Smooth muscle cell (in vitro differentiated cells): ENCODE results near the gene PLOD1. TPM values are rescaled to one million over a fixed set of nuclear protein-coding genes. Genes with fewer than 3 reads are reported as not detected.
"Not testable (repeated sequence)": the region's sequence is repeated elsewhere in the genome, so short reads cannot be mapped to it uniquely, and the experiment has no call there.

Experiments
- DNase-seq: peaks from one replicate; lab custom pipeline; 2025; ENCODE audit not compliant: unreplicated experiment; lab: John Stamatoyannopoulos, UW
- H2AFZ ChIP-seq: fragments of 200-600 bp; sonication (generic); 2 replicates; pipeline ENCODE4 v1.6.0; 2016; ENCODE audit warnings: antibody characterized with exemption, low read depth, mild to moderate bottlenecking
- H3F3A ChIP-seq: fragments of 200-600 bp; sonication (generic); 2 replicates; pipeline ENCODE4 v1.6.0; 2017; ENCODE audit warnings: antibody characterized with exemption, low read depth
- H3K27ac ChIP-seq: fragments of 200-600 bp; sonication (generic); 2 replicates; pipeline ENCODE4 v1.5.1; 2016; ENCODE audit warnings: low read depth, mild to moderate bottlenecking
- H3K27me3 ChIP-seq: fragments of 200-600 bp; sonication (generic); 2 replicates; pipeline ENCODE4 v1.6.1; 2016; ENCODE audit warnings: low read depth, mild to moderate bottlenecking
- H3K36me3 ChIP-seq: fragments of 200-600 bp; sonication (generic); 2 replicates; pipeline ENCODE4 v1.5.1; 2016; ENCODE audit warnings: low read depth
- H3K4me1 ChIP-seq: fragments of 200-600 bp; sonication (generic); 2 replicates; pipeline ENCODE4 v1.5.1; 2016; ENCODE audit warnings: low read depth
- H3K4me2 ChIP-seq: fragments of 200-600 bp; sonication (generic); 2 replicates; pipeline ENCODE4 v1.6.0; 2016; ENCODE audit warnings: mild to moderate bottlenecking
- H3K4me3 ChIP-seq: fragments of 200-600 bp; sonication (generic); 2 replicates; pipeline ENCODE4 v1.5.1; 2016; ENCODE audit warnings: mild to moderate bottlenecking
- H3K79me2 ChIP-seq: fragments of 200-600 bp; sonication (generic); 2 replicates; pipeline ENCODE4 v1.6.0; 2016; ENCODE audit warnings: low read depth, mild to moderate bottlenecking
- H3K9ac ChIP-seq: fragments of 200-600 bp; sonication (generic); 2 replicates; pipeline ENCODE4 v1.6.0; 2016; ENCODE audit warnings: low read depth
- H3K9me3 ChIP-seq: fragments of 200-600 bp; sonication (generic); replicated peaks from 2 replicates; pipeline ENCODE4 v1.5.1; 2016; ENCODE audit warnings: low read depth
- H4K20me1 ChIP-seq: fragments of 200-600 bp; sonication (generic); 2 replicates; pipeline ENCODE4 v1.6.0; 2016; ENCODE audit warnings: low read depth
- CTCF ChIP-seq: fragments of 200-600 bp; sonication (generic); IDR thresholded peaks from 2 replicates; pipeline ENCODE4 v1.5.1; 2017; ENCODE audit warnings: borderline replicate concordance, mild to moderate bottlenecking, antibody characterized with exemption; ENCODE audit not compliant: insufficient read depth, poor library complexity, severe bottlenecking
- WGBS: methylation state at CpG from one replicate; pipeline ENCODE4 v1.1.7; 2016; ENCODE audit warnings: low lambda C conversion rate; 5-methylcytosine and 5-hydroxymethylcytosine counted together
- polyA plus RNA-seq: library from polyadenylated mRNA; unstranded; fragments of >200 nt; fragmentation: Nextera tagmentation; extraction: Ambion mirVana; gene quantifications from 2 replicates; pipeline ENCODE4 v1.2.1, GENCODE V29; 2016
- total RNA-seq: library from RNA; depleted of rRNA; stranded (reverse); fragments of >200 nt; gene quantifications from 2 replicates; pipeline ENCODE4 v1.2.3, GENCODE V29; 2014

Gene PLOD1
- total and polyA plus RNA-seq, 2 experiments from 2014 or later: 292 to 559 TPM

- H4K20me1 ChIP-seq: peaks cover 40% of the 10 kb centered on the region
- TF ChIP-seq CTCF: no peak
- 39% methylated on average over 2 of the region's 2 CpGs for WGBS
- H3K4me2 ChIP-seq: peak overlapping the region; percentile 84
- peak overlapping the region; percentile 68 for H3K9ac ChIP-seq
- H3K27ac ChIP-seq: no peak overlapping the region
- H3K4me1 ChIP-seq: peaks cover 4% of the 10 kb centered on the region
- H3F3A ChIP-seq: no peaks in the 10 kb centered on the region
- peaks cover 52% of the 10 kb centered on the region for H3K79me2 ChIP-seq
- no peaks in the 10 kb centered on the region for H3K36me3 ChIP-seq
- no peaks in the 10 kb centered on the region for H3K27me3 ChIP-seq
- no peak for DNase-seq
- H3K4me3 ChIP-seq: peak overlapping the region; percentile 70
- H3K9me3 ChIP-seq: no peaks in the 10 kb centered on the region
- peak overlapping the region; percentile 84 for H2AFZ ChIP-seq
Measured at GRCh38 chr1:11935057-11935412, 518 bp downstream of the PLOD1 start.

- Histone ChIP-seq H3K79me2 (peaks cover 58% of the 10 kb centered on the region), H4K20me1 (peaks cover 47% of the 10 kb centered on the region), H3K4me2 (peak overlapping the region; percentile 84), H3K4me3 (peak overlapping the region; percentile 70)
- not testable (repeated sequence) for H3K9me3 ChIP-seq, DNase-seq, H2AFZ ChIP-seq, H3K36me3 ChIP-seq, H3K9ac ChIP-seq, H3K27ac ChIP-seq, H3F3A ChIP-seq, H3K27me3 ChIP-seq, H3K4me1 ChIP-seq
- WGBS: 96% methylated on average over 10 of the region's 10 CpGs
Measured at GRCh38 chr1:11935733-11936132, 1.2 kb downstream of the PLOD1 start.

- Histone ChIP-seq H3K9me3 (no peaks in the 10 kb centered on the region), H3K4me1 (peaks cover 3% of the 10 kb centered on the region), H3K4me2 (peak overlapping the region; percentile 31), H3K27me3 (no peaks in the 10 kb centered on the region), H2AFZ (no peak overlapping the region), H3K27ac (no peak overlapping the region), H3K4me3 (no peak overlapping the region), H3F3A (peaks cover 5% of the 10 kb centered on the region), H3K79me2 (peaks cover 70% of the 10 kb centered on the region), H4K20me1 (peaks cover 79% of the 10 kb centered on the region), H3K9ac (no peak overlapping the region), H3K36me3 (no peaks in the 10 kb centered on the region)
- TF ChIP-seq CTCF: no peak
- 80% methylated on average over 12 of the region's 15 CpGs for WGBS
- no peak for DNase-seq
Measured at GRCh38 chr1:11938722-11939526, 4.4 kb downstream of the PLOD1 start.

- H3F3A ChIP-seq, H3K4me2 ChIP-seq, H3K36me3 ChIP-seq, H3K4me1 ChIP-seq, H3K27me3 ChIP-seq, H3K27ac ChIP-seq, DNase-seq, H2AFZ ChIP-seq, H3K9me3 ChIP-seq, H3K4me3 ChIP-seq, H3K9ac ChIP-seq: not testable (repeated sequence)
- Histone ChIP-seq H4K20me1 (peaks cover 85% of the 10 kb centered on the region), H3K79me2 (peaks cover 67% of the 10 kb centered on the region)
- whole genome bisulfite sequencing: 98% methylated on average over 7 of the region's 7 CpGs
Measured at GRCh38 chr1:11939794-11940193, 5.3 kb downstream of the PLOD1 start.
